ENCODE data around the gene DEAF1. TPM values are rescaled to one million over a fixed set of nuclear protein-coding genes. Genes with fewer than 3 reads are reported as not detected.
A peak's percentile ranks its signal among the peaks of the same experiment; 100 is the strongest.

DEAF1 gene
- total and polyA plus RNA-seq, 2 of the 13 experiments (the other 11 are each of a cell fraction or from before 2014, with no cell fraction given), result 22.3 to 29.6 TPM

DNA sequence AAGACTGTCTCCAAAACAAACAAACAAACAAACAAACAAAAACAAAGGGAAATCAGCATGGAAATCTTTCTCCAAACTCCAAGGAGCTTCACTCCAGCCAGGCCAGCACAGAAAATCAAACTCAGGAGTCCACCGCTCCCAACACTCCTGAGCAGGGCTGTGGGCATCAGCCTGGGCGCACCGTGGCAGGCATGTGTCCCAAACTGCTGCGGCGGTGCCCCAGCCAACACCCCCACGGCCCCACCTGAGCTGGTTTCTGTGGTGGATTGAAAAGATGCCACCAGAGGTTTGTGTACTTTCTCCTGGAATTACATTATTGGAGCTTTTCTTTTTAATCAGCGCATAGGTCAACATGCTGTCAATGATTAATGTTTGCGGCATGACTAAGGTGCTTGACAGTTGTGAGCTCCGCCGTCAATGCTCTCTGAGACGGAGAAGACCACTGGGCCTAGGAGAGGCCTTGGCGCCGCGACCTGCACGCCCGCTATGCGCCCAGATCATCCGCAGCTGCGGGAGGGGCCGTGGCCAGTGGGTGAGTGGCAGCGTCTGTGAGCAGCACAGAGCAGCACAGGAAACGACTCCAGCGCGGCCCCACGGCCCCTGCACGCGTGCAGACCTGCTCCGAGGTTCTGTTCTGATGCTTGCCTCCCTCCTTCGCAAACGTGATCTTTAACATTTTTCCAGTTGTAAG is 39.8 kb downstream of the DEAF1 start (continued):
- TF ChIP-seq TCF7 (IDR thresholded peaks at IDR 0.05; ENCODE audit: low read depth) (no peak), KDM5A (IDR thresholded peaks at IDR 0.05; ENCODE audit: borderline replicate concordance, low read length) (no peak), PRMT3 (CRISPR knock-in tag; IDR thresholded peaks at IDR 0.05; ENCODE audit: borderline replicate concordance, low read depth) (no peak), SAP130 (CRISPR knock-in tag; IDR thresholded peaks at IDR 0.05; ENCODE audit: low read depth) (peak; percentile 92), ZNF562 (CRISPR knock-in tag; IDR thresholded peaks at IDR 0.05; ENCODE audit: borderline replicate concordance) (no peak), STAT6 (CRISPR knock-in tag; IDR thresholded peaks at IDR 0.05; ENCODE audit: borderline replicate concordance) (no peak), ZNF839 (CRISPR knock-in tag; IDR thresholded peaks at IDR 0.05; ENCODE audit: borderline replicate concordance) (no peak), CENPT (CRISPR knock-in tag; IDR thresholded peaks at IDR 0.05; ENCODE audit: low read depth) (no peak), FIP1L1 (IDR thresholded peaks at IDR 0.05; ENCODE audit: borderline replicate concordance, insufficient read depth, low read depth, low read length) (no peak), KAT8 (CRISPR knock-in tag; IDR thresholded peaks at IDR 0.05) (0 out of 2 replicates have a peak, but pooled peaks have one; percentile 38), ZNF234 (CRISPR knock-in tag; conservative IDR thresholded peaks at IDR 0.05) (no peak), BCL6 (CRISPR knock-in tag; IDR thresholded peaks at IDR 0.05) (0 out of 2 replicates have a peak, but pooled peaks have one; percentile 14), RBAK (CRISPR knock-in tag; IDR thresholded peaks at IDR 0.05) (no peak), THRA (CRISPR knock-in tag; IDR thresholded peaks at IDR 0.05; ENCODE audit: borderline replicate concordance) (no peak), ZNF260 (CRISPR knock-in tag; IDR thresholded peaks at IDR 0.05; ENCODE audit: borderline replicate concordance, low read depth) (no peak), ZNF772 (CRISPR knock-in tag; IDR thresholded peaks at IDR 0.05) (no peak), GTF2F1 (IDR thresholded peaks at IDR 0.05; ENCODE audit: low read length) (no peak)
- TF ChIP-seq, protein P1, sequence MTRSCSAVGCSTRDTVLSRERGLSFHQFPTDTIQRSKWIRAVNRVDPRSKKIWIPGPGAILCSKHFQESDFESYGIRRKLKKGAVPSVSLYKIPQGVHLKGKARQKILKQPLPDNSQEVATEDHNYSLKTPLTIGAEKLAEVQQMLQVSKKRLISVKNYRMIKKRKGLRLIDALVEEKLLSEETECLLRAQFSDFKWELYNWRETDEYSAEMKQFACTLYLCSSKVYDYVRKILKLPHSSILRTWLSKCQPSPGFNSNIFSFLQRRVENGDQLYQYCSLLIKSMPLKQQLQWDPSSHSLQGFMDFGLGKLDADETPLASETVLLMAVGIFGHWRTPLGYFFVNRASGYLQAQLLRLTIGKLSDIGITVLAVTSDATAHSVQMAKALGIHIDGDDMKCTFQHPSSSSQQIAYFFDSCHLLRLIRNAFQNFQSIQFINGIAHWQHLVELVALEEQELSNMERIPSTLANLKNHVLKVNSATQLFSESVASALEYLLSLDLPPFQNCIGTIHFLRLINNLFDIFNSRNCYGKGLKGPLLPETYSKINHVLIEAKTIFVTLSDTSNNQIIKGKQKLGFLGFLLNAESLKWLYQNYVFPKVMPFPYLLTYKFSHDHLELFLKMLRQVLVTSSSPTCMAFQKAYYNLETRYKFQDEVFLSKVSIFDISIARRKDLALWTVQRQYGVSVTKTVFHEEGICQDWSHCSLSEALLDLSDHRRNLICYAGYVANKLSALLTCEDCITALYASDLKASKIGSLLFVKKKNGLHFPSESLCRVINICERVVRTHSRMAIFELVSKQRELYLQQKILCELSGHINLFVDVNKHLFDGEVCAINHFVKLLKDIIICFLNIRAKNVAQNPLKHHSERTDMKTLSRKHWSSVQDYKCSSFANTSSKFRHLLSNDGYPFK (CRISPR knock-in tag; IDR thresholded peaks at IDR 0.05; ENCODE audit: borderline replicate concordance), result no peak
- TF ChIP-seq, protein P2, sequence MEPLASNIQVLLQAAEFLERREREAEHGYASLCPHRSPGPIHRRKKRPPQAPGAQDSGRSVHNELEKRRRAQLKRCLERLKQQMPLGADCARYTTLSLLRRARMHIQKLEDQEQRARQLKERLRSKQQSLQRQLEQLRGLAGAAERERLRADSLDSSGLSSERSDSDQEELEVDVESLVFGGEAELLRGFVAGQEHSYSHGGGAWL (CRISPR knock-in tag; IDR thresholded peaks at IDR 0.05), result no peak
- TF ChIP-seq, protein P3, sequence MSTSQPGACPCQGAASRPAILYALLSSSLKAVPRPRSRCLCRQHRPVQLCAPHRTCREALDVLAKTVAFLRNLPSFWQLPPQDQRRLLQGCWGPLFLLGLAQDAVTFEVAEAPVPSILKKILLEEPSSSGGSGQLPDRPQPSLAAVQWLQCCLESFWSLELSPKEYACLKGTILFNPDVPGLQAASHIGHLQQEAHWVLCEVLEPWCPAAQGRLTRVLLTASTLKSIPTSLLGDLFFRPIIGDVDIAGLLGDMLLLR (CRISPR knock-in tag; IDR thresholded peaks at IDR 0.05), result no peak
